Stomach (tissue), 9 donors: Measurements from ENCODE around the gene DGKQ. TPM values are rescaled to one million over a fixed set of nuclear protein-coding genes. Genes with fewer than 3 reads are reported as not detected.

ENCODE experiments used
- DNase-seq, 2 donors: peaks; one replicate each; pipeline versions ENCODE4 v3.0.0 to v3.0.0-alpha.2; 2013 to 2019
- H3K27ac ChIP-seq, 5 donors: fragments of 200-600 bp in 4 of 5; sonication (generic) in 4 of 5; one replicate each; pipeline ENCODE4 v1.5.1; 2013 to 2019; ENCODE audit warnings: mild to moderate bottlenecking in 1 of 5, moderate library complexity in 1 of 5
- H3K27me3 ChIP-seq, 3 donors: fragments of 200-600 bp; sonication (generic); one replicate each; pipeline ENCODE4 v1.5.1; 2017 to 2019; ENCODE audit warnings: mixed run types in 1 of 3
- H3K36me3 ChIP-seq, 4 donors: fragments of 200-600 bp; sonication (generic); 1 replicate in 3 of 4; 2 replicates in 1 of 4; pipeline ENCODE4 v1.5.1; 2016 to 2019
- H3K4me1 ChIP-seq, 4 donors: fragments of 200-600 bp; sonication (generic); one replicate each; pipeline ENCODE4 v1.5.1; 2016 to 2019
- H3K4me3 ChIP-seq, 4 donors: fragments of 200-600 bp; sonication (generic) in 3 of 4; one replicate each; pipeline ENCODE4 v1.5.1; 2016 to 2019; ENCODE audit warnings: mild to moderate bottlenecking in 1 of 4
- H3K9me3 ChIP-seq, 4 donors: fragments of 200-600 bp; sonication (generic); one replicate each; pipeline ENCODE4 v1.5.1; 2016 to 2019
- CTCF ChIP-seq, 7 experiments: fragments of 450-650 bp in 4 of 7; fragments of 200-600 bp in 3 of 7; sonication (generic) in 3 of 7; IDR thresholded peaks; one replicate each; pipeline ENCODE4 v1.5.1; 2016 to 2019; ENCODE audit warnings: antibody characterized with exemption in 7 of 7, control low read depth in 2 of 7, mild to moderate bottlenecking in 1 of 7
- EP300 ChIP-seq: sonication (generic); formaldehyde crosslinking; IDR thresholded peaks from one replicate; pipeline ENCODE4 v1.6.1; 2017; ENCODE audit warnings: antibody characterized with exemption
- POLR2A ChIP-seq, 4 donors: fragments of 450-650 bp; IDR thresholded peaks; one replicate each; pipeline ENCODE4 v1.6.1; 2016; ENCODE audit warnings: antibody characterized with exemption in 4 of 4, control low read depth in 2 of 4, mild to moderate bottlenecking in 1 of 4, moderate library complexity in 1 of 4
- POLR2AphosphoS5 ChIP-seq, 3 donors: sonication (generic); formaldehyde crosslinking; IDR thresholded peaks; one replicate each; pipeline ENCODE4 v1.6.1; 2016; ENCODE audit warnings: antibody characterized with exemption in 3 of 3
- WGBS, 5 donors: extraction: QIAGEN DNeasy Blood & Tissue Kit in 3 of 5; methylation state at CpG; one replicate each; pipeline versions ENCODE4 v1.1.5 to v1.1.7; 2013 to 2018; 5-methylcytosine and 5-hydroxymethylcytosine counted together
- intact Hi-C: fragments of 100-400 bp; cut with DNase I; formaldehyde crosslinking; loops from one replicate; pipeline ENCODE4 v1.15.1; 2023; ENCODE audit warnings: low total_unique reads
- polyA plus RNA-seq, 3 donors: library from polyadenylated mRNA; stranded (reverse); fragments of 200-250 nt; gene quantifications; one replicate each; pipeline ENCODE4 v1.2.3, GENCODE V29; 2013
- total RNA-seq, 5 donors: library from RNA; depleted of rRNA; stranded (reverse); fragments of >200 nt; gene quantifications; one replicate each; pipeline versions ENCODE4 v1.1.0 to v1.2.3, GENCODE V29; 2014 to 2016
- donor health status: healthy with polysubstance abuse.
- donor health status: Bipolar disorder and iron deficiency.
- donor health status: healthy.

Gene DGKQ
- total and polyA plus RNA-seq, 8 donors: 3.8 to 176 (median 7.3) TPM

GRCh38 chr4:913280-913618 lies 60.1 kb downstream of the DGKQ start:
- intact Hi-C loops: no loop called here
- peaks cover 12 to 24% (median 15%) of the 10 kb centered on the region in 4 donors for H3K4me1 ChIP-seq
- TF ChIP-seq POLR2AphosphoS5 (IDR thresholded peaks at IDR 0.05) (no peak), POLR2A (IDR thresholded peaks at IDR 0.05) (no peak), CTCF (IDR thresholded peaks at IDR 0.05) (no peak), EP300 (no peak)
- no peaks in the 10 kb centered on the region for H3K27me3 ChIP-seq
- 86 to 95% (median 91%) methylated on average over 4 of the region's 4 CpGs for WGBS, 5 donors
- no peaks in the 10 kb centered on the region for H3K9me3 ChIP-seq
- H3K4me3 ChIP-seq: no peak overlapping the region
- H3K27ac ChIP-seq: peak overlapping the region in 1 of 5 donors; percentile 17
- H3K36me3 ChIP-seq: peaks cover 30 to 53% (median 51%) of the 10 kb centered on the region in 4 donors
- no peak for DNase-seq

DNA sequence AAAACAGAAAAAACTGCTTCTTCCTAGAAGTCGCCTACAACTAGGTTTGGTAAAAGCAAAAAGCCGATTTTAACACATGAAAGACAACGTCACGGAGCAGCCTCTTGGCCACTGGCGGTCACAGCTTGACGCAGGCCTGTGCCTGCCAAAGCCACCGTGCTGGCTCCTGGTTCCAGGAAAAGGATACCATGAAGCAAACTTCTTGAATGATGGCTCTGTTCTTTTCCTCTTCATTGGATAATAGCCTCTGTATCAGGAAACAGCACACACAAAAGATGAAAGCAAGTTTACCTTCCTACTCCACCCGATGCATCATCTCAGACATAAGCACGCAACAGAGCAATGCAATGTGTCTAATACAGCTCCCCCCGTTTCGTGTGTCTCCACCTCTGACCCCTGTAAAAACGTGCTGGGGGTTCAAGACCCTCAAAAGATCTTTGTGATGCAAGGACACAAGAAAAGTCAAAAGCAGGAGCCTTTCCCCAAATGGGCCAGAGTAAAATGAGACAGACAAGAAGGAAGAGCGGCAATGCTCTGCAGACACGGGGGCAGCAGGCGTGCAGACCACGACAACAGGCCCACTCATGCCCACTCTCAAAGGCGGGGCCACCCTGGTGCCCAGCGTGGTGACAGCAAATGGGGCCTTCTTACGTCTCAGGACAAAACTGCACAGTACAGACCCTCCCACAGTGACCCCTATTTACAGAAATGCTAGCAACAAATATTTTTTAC lies 60.7 kb downstream of the DGKQ start:
- Histone ChIP-seq H3K27me3 (no peaks in the 10 kb centered on the region), H3K36me3 (peaks cover 34 to 59% (median 56%) of the 10 kb centered on the region in 4 donors), H3K4me3 (no peak overlapping the region), H3K9me3 (no peaks in the 10 kb centered on the region), H3K27ac (peak overlapping the region in 2 of 5 donors; percentile 59 to 74), H3K4me1 (peaks cover 12 to 24% (median 15%) of the 10 kb centered on the region in 4 donors)
- no peak for TF ChIP-seq POLR2A (IDR thresholded peaks at IDR 0.05)
- TF ChIP-seq POLR2AphosphoS5 (IDR thresholded peaks at IDR 0.05): no peak
- TF ChIP-seq CTCF (IDR thresholded peaks at IDR 0.05): no peak
- TF ChIP-seq EP300: no peak
- intact Hi-C loops: no loop called here
- 70 to 82% (median 80%) methylated on average over 19 of the region's 19 CpGs for WGBS, 5 donors
- no peak for DNase-seq

DNA sequence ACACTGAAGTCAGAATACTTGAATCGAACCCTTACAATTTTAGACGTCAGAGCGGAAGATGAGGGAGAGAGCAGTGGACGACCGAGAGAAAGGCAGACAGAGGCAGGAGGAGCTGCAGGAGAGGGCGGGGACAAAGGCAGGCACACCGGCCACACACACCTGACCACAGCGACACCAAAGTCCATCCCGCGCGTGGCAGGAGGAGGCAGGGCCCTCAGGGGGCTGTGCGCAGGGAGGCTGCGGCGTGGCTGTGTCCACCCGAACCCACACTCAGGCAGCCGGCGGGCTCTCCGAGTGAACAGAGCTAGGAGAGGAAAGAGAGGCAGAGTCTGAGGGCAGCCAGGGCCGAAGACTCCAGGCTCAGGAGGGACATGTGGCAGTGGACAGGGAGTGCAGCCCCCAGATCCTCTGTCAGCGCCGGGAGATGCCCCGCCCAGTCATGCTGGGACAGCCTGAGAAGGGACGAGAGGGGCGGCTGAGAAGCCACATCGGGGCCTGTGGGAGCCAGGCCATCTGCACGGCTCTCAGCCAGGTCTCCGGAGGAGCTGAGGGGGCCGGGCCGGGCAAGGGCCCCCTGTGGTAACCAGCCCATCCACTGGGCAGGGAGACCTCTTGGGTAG lies 61.4 kb downstream of the DGKQ start:
- TF ChIP-seq POLR2AphosphoS5 (IDR thresholded peaks at IDR 0.05) (no peak), POLR2A (IDR thresholded peaks at IDR 0.05) (no peak), EP300 (no peak), CTCF (IDR thresholded peaks at IDR 0.05) (no peak)
- intact Hi-C loops: no loop called here
- Histone ChIP-seq H3K4me3 (no peak overlapping the region), H3K27ac (peak overlapping the region in 2 of 5 donors; percentile 59 to 74), H3K36me3 (peaks cover 36 to 66% (median 63%) of the 10 kb centered on the region in 4 donors), H3K27me3 (no peaks in the 10 kb centered on the region), H3K9me3 (no peaks in the 10 kb centered on the region), H3K4me1 (peaks cover 12 to 24% (median 15%) of the 10 kb centered on the region in 4 donors)
- no peak for DNase-seq
- 86 to 92% (median 89%) methylated on average over 27 to 29 of the region's 29 CpGs for WGBS, 5 donors

- DNase-seq: no peak
- Histone ChIP-seq H3K4me1 (peaks cover 11 to 20% (median 13%) of the 10 kb centered on the region in 4 donors), H3K4me3 (no peak overlapping the region), H3K36me3 (peaks cover 36 to 73% (median 68%) of the 10 kb centered on the region in 4 donors), H3K9me3 (no peaks in the 10 kb centered on the region), H3K27ac (peak overlapping the region in 1 of 5 donors; percentile 74), H3K27me3 (no peaks in the 10 kb centered on the region)
- WGBS, 5 donors: 95 to 97% (median 96%) methylated on average over 18 to 23 of the region's 23 CpGs
- TF ChIP-seq POLR2A (IDR thresholded peaks at IDR 0.05) (no peak), POLR2AphosphoS5 (IDR thresholded peaks at IDR 0.05) (no peak), EP300 (no peak), CTCF (IDR thresholded peaks at IDR 0.05) (no peak)
- intact Hi-C loops: no loop called here
Measured at GRCh38 chr4:911221-911751, 62.1 kb downstream of the DGKQ start.
